HCT116 (cell line): ENCODE measurements around the gene ZRANB1. TPM values are rescaled to one million over a fixed set of nuclear protein-coding genes. Genes with fewer than 3 reads are reported as not detected.

Source experiments
- ATAC-seq: fragments of 200-7000 bp; cut with Tn5 transposase; 2 replicates; pipeline ENCODE4 v1.9.1; 2020; ENCODE audit warnings: mild to moderate bottlenecking, moderate library complexity
- BruUV-seq: library from RNA; stranded (reverse); fragments of 400-500 nt; replicated peaks from 2 replicates; lab custom pipeline; 2021; lab: Mats Ljungman, UMichigan
- CTCF ChIA-PET: fragments of 300-600 bp; sonication (Branson Sonifier 250); formaldehyde crosslinking; loops from one replicate; lab custom pipeline; 2021; ENCODE audit warnings: antibody characterized with exemption; lab: Charles Lee
- POLR2A ChIA-PET: fragments of 300-600, 350-600 bp; sonication (Branson Sonifier 250); formaldehyde crosslinking; loops from one replicate; lab custom pipeline; 2021; ENCODE audit warnings: antibody characterized with exemption; lab: Charles Lee
- RAD21 ChIA-PET, 2 experiments: fragments of 300-600 bp; sonication (Branson Sonifier 250); formaldehyde crosslinking; loops; one replicate each; lab custom pipeline; 2023; ENCODE audit warnings: low total read pairs in 2 of 2; ENCODE audit not compliant: uncharacterized antibody in 2 of 2, unreplicated experiment in 2 of 2, low non-redundant PET in 1 of 2; lab: Charles Lee
- DNase-seq: peaks from one replicate; pipeline ENCODE4 v3.0.0-alpha.2; 2010; ENCODE audit warnings: low read depth, low spot score
- H2AFZ ChIP-seq: fragments of 200-600 bp; shearing (Covaris generic), sonication (generic); 2 replicates; pipeline ENCODE4 v1.6.1; 2017; ENCODE audit warnings: low read depth, mixed run types, mixed read lengths, antibody characterized with exemption, low read length; ENCODE audit not compliant: poor library complexity, severe bottlenecking
- H3K27ac ChIP-seq: 2 replicates; pipeline ENCODE4 v1.5.1; 2012; ENCODE audit warnings: low read depth, low read length
- H3K27me3 ChIP-seq: fragments of 200-600 bp; sonication (generic); 2 replicates; pipeline ENCODE4 v1.6.1; 2016; ENCODE audit warnings: mixed run types, low read length, mixed read lengths; ENCODE audit not compliant: insufficient read depth
- H3K36me3 ChIP-seq, 2 experiments: fragments of 200-500 bp in 1 of 2; fragments of 200-600 bp in 1 of 2; sonication (Bioruptor generic) in 1 of 2; sonication (generic) in 1 of 2; 2 replicates each; pipeline versions ENCODE4 v1.5.1 to v1.6.1; 2014 to 2016; ENCODE audit warnings: low read length in 2 of 2, inconsistent platforms in 1 of 2, mixed read lengths in 1 of 2, mixed run types in 1 of 2; ENCODE audit not compliant: insufficient read depth in 2 of 2, control insufficient read depth in 1 of 2
- H3K4me1 ChIP-seq, 2 experiments: fragments of 200-600 bp in 1 of 2; sonication (generic) in 1 of 2; 2 replicates each; pipeline versions ENCODE4 v1.5.1 to v1.6.1; 2012 to 2017; ENCODE audit warnings: low read length in 2 of 2, inconsistent platforms in 1 of 2, mild to moderate bottlenecking in 1 of 2, mixed read lengths in 1 of 2, mixed run types in 1 of 2, moderate library complexity in 1 of 2; ENCODE audit not compliant: insufficient read depth in 2 of 2, control insufficient read depth in 1 of 2
- H3K4me2 ChIP-seq: fragments of 200-600 bp; sonication (generic); 2 replicates; pipeline ENCODE4 v1.6.1; 2017; ENCODE audit warnings: mixed run types, low read length, mixed read lengths
- H3K4me3 ChIP-seq, 2 experiments: fragments of 200-600 bp in 1 of 2; sonication (generic) in 1 of 2; replicated peaks in 1 of 2; 2 replicates each; pipeline ENCODE4 v1.5.1; 2011 to 2016; ENCODE audit warnings: low read length in 2 of 2, control low read depth in 1 of 2, low read depth in 1 of 2, mild to moderate bottlenecking in 1 of 2, mixed read lengths in 1 of 2, mixed run types in 1 of 2
- H3K79me2 ChIP-seq: fragments of 200-600 bp; sonication (generic); 2 replicates; pipeline ENCODE4 v1.6.1; 2017; ENCODE audit warnings: mild to moderate bottlenecking, mixed run types, low read length, moderate library complexity, mixed read lengths; ENCODE audit not compliant: insufficient read depth
- H3K9ac ChIP-seq: fragments of 200-600 bp; sonication (generic); 2 replicates; pipeline ENCODE4 v1.6.1; 2016; ENCODE audit warnings: low read length, mixed read lengths
- H3K9me2 ChIP-seq: fragments of 200-600 bp; sonication (generic), shearing (Covaris generic); 2 replicates; pipeline ENCODE4 v1.6.1; 2017; ENCODE audit warnings: mixed run types, mild to moderate bottlenecking, moderate library complexity; ENCODE audit not compliant: insufficient read depth
- H3K9me3 ChIP-seq, 2 experiments: fragments of 200-500 bp in 1 of 2; fragments of 200-600 bp in 1 of 2; sonication (Bioruptor generic) in 1 of 2; sonication (generic) in 1 of 2; 2 replicates each; pipeline ENCODE4 v1.6.1; 2014 to 2017; ENCODE audit warnings: low read length in 2 of 2, mixed read lengths in 2 of 2, inconsistent platforms in 1 of 2, low read depth in 1 of 2, mild to moderate bottlenecking in 1 of 2, mixed run types in 1 of 2, moderate library complexity in 1 of 2; ENCODE audit not compliant: control insufficient read depth in 1 of 2, insufficient read depth in 1 of 2
- H4K20me1 ChIP-seq: fragments of 200-600 bp; sonication (generic), shearing (Covaris generic); 2 replicates; pipeline ENCODE4 v1.6.1; 2017; ENCODE audit warnings: mixed run types, mild to moderate bottlenecking, moderate library complexity; ENCODE audit not compliant: insufficient read depth
- CTCF ChIP-seq, 3 experiments: fragments of 200-600 bp in 1 of 3; sonication (generic) in 1 of 3; IDR thresholded peaks in 2 of 3; conservative IDR thresholded peaks in 1 of 3; 2 replicates each; pipeline ENCODE4 v1.5.1; 2012 to 2017; ENCODE audit warnings: low read depth in 2 of 3, low read length in 2 of 3, antibody characterized with exemption in 1 of 3, borderline replicate concordance in 1 of 3, control low read depth in 1 of 3, mild to moderate bottlenecking in 1 of 3, mixed read lengths in 1 of 3, mixed run types in 1 of 3, moderate library complexity in 1 of 3; ENCODE audit not compliant: insufficient read depth in 1 of 3
- EZH2 ChIP-seq: fragments of 200-600 bp; sonication (generic); IDR thresholded peaks from 2 replicates; pipeline ENCODE4 v1.6.1; 2017; ENCODE audit warnings: antibody characterized with exemption, mixed run types
- JUND ChIP-seq: IDR thresholded peaks from 2 replicates; pipeline ENCODE4 v1.6.1; 2012
- RAD21 ChIP-seq: IDR thresholded peaks from 2 replicates; pipeline ENCODE4 v1.6.1; 2012; ENCODE audit warnings: low read depth, mild to moderate bottlenecking
- REST ChIP-seq: IDR thresholded peaks from 2 replicates; pipeline ENCODE4 v1.6.1; 2012; ENCODE audit warnings: low read depth
- SP1 ChIP-seq: IDR thresholded peaks from 2 replicates; pipeline ENCODE4 v1.6.1; 2012; ENCODE audit warnings: low read depth
- SRF ChIP-seq: IDR thresholded peaks from 2 replicates; pipeline ENCODE4 v1.6.1; 2012; ENCODE audit warnings: low read depth
- TCF7L2 ChIP-seq: IDR thresholded peaks from 2 replicates; pipeline ENCODE4 v1.7.0; 2011; ENCODE audit warnings: borderline replicate concordance, inconsistent platforms; ENCODE audit not compliant: insufficient read depth, insufficient read length; ENCODE audit errors: extremely low read depth
- YY1 ChIP-seq: IDR thresholded peaks from 2 replicates; pipeline ENCODE4 v1.6.1; 2011; ENCODE audit warnings: low read length, low read depth, moderate library complexity, mild to moderate bottlenecking; ENCODE audit not compliant: insufficient replicate concordance; ENCODE audit errors: extremely low read depth
- ZBTB33 ChIP-seq: IDR thresholded peaks from 2 replicates; pipeline ENCODE4 v1.6.1; 2011; ENCODE audit warnings: mild to moderate bottlenecking, low read length, moderate library complexity; ENCODE audit not compliant: insufficient replicate concordance; ENCODE audit errors: extremely low read depth
- intact Hi-C: fragments of 100-400 bp; cut with micrococcal nuclease; formaldehyde crosslinking; loops from 2 replicates; pipeline ENCODE4 v1.10.0; 2022
- total RNA-seq: library from RNA; stranded (reverse); gene quantifications from one replicate; pipeline ENCODE4 v1.2.1, GENCODE V29; 2021; ENCODE audit not compliant: unreplicated experiment

Gene ZRANB1
- total RNA-seq, 1 experiment from 2014 or later, result 23.9 TPM

GRCh38 chr10:125024497-125025234 lies 82.7 kb downstream of the ZRANB1 start:
- no peak overlapping the region for H3K27ac ChIP-seq
- H3K9me3 ChIP-seq, result no peaks in the 10 kb centered on the region
- no peaks in the 10 kb centered on the region for H3K9me2 ChIP-seq
- H4K20me1 ChIP-seq, result 0 out of 2 replicates have a peak, but pooled peaks cover 5% of the 10 kb centered on the region
- intact Hi-C loops, result no loop called here
- H3K36me3 ChIP-seq, result peaks cover 5% of the 10 kb centered on the region in 2 experiments; a peak in 2 of 4 replicates
- H3K4me2 ChIP-seq, result no peak overlapping the region
- no peak overlapping the region for H3K4me3 ChIP-seq
- DNase-seq, result no peak
- no peak overlapping the region for H3K9ac ChIP-seq
- TF ChIP-seq JUND (no peak), ZBTB33 (no peak)
- TF ChIP-seq, all 23 proteins: peak for 0
- H3K4me1 ChIP-seq, result no peaks in the 10 kb centered on the region
- ChIA-PET RAD21 (no interaction called here), POLR2A (no interaction called here), CTCF (no interaction called here)
- BruUV-seq, result no TSS peak
- ATAC-seq, result no peak
- no peak overlapping the region for H2AFZ ChIP-seq
- peaks cover 74% of the 10 kb centered on the region for H3K79me2 ChIP-seq
- H3K27me3 ChIP-seq, result no peaks in the 10 kb centered on the region

GRCh38 chr10:125025341-125025740 lies 83.4 kb downstream of the ZRANB1 start:
- H3K36me3 ChIP-seq, result peaks cover 5% of the 10 kb centered on the region in 2 experiments; a peak in 2 of 4 replicates
- TF ChIP-seq RAD21, result no peak
- no peak for TF ChIP-seq CTCF (IDR thresholded peaks at IDR 0.05 in 2 of 3, conservative IDR thresholded peaks at IDR 0.05 in 1 of 3; ENCODE audit: borderline replicate concordance in 1 of 3, insufficient read depth in 1 of 3, low read depth in 2 of 3, low read length in 2 of 3)
- no peak for TF ChIP-seq TCF7L2
- TF ChIP-seq EZH2, result no peak
- TF ChIP-seq SP1, result no peak
- no peak for TF ChIP-seq SRF
- no peak for TF ChIP-seq YY1
- TF ChIP-seq REST, result no peak

More at GRCh38 chr10:125025341-125025740, 83.4 kb downstream of the ZRANB1 start:
- no peak overlapping the region for H3K4me2 ChIP-seq
- POLR2A ChIA-PET, result no interaction called here
- BruUV-seq, result no TSS peak
- no peak overlapping the region for H2AFZ ChIP-seq
- no peaks in the 10 kb centered on the region for H3K27me3 ChIP-seq
- DNase-seq, result no peak
- H3K9me3 ChIP-seq, result no peaks in the 10 kb centered on the region
- H3K9ac ChIP-seq, result no peak overlapping the region
- no peak overlapping the region for H3K27ac ChIP-seq
- H3K4me1 ChIP-seq, result no peaks in the 10 kb centered on the region
- intact Hi-C loops, result no loop called here
- no peak overlapping the region for H3K4me3 ChIP-seq
- peaks cover 75% of the 10 kb centered on the region for H3K79me2 ChIP-seq
- ATAC-seq, result no peak
- CTCF ChIA-PET, result no interaction called here
- H3K9me2 ChIP-seq, result no peaks in the 10 kb centered on the region
- RAD21 ChIA-PET, result no interaction called here
- 0 out of 2 replicates have a peak, but pooled peaks cover 5% of the 10 kb centered on the region for H4K20me1 ChIP-seq
